HG02981 (cell line): Measurements from ENCODE around the gene PCDHGC3.

Source experiments
- ATAC-seq: cut with Tn5 transposase; IDR thresholded peaks from one replicate; pipeline ENCODE4 v1.9.1; 2021; ENCODE audit warnings: mild to moderate bottlenecking, moderate library complexity; ENCODE audit not compliant: unreplicated experiment

PCDHGC3 gene

DNA sequence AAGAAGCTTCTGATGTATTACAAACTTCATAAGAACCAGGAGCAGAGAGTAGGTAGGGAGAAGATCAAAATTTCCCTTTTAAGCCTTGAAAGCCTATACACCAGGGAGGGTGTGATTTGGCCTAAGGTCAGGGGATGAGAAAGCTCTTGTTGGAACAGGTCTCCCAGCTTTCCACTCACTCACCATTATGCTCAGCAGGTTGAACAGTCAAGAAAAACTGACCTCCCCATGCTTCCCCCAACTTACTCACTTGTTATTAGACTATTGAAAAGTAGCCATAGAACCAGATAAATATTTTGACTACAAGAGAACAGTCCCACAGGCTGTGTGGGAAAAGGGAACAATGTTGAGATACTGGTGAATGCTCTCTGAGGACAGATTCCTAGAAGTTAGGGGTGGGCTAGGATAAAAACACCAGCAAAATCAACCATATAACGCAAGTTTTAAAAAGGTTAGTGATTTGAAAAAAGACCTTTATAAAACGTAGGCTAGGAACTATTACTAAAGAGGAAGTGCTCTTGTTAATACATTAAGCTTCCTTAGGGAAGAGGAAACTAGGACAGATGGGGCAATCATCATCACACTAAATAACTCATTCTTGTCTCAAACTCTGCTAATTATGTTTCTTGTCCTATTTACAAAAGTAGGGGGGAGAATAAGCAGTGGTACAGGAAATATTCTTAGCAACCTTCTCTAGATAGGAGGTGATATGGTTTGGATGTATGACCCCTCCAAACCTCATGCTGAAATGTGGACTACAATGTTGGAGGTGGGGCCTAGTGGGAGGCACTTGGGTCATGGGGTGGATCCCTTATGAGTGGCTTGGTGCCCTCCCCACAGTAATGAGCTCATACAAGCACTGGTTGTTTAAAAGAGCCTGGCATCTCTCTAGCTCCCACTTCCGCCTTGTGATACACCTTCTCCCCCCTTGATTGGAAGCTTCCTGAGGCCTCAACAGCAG, 44.1 kb downstream of the PCDHGC3 start:
- no peak for ATAC-seq

DNA sequence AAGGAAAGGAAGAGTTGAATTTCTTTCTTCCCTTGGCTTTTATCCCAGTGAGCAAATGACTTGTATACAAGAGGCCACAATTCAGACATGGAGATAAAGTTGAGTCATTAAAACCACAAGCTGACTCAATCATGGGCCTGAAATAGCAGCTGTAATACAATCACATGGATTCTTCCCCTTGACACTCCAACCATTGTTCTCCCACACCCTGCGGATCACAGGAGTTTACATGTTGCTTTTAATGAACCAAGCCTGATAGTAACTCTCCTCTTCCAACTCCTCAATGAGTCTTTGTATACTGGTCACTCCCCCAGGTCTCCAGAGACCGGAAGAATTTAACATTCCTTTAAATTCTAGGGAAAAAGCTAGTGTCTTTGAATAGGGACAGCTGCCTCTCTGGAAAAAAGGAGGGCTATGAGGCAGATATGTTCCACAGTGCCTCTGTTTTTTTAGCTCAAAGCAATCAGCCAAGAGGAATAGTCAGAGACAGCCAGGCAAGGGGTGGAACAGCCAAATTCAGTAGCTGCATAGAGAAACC, 45.5 kb downstream of the PCDHGC3 start:
- ATAC-seq, result no peak

DNA sequence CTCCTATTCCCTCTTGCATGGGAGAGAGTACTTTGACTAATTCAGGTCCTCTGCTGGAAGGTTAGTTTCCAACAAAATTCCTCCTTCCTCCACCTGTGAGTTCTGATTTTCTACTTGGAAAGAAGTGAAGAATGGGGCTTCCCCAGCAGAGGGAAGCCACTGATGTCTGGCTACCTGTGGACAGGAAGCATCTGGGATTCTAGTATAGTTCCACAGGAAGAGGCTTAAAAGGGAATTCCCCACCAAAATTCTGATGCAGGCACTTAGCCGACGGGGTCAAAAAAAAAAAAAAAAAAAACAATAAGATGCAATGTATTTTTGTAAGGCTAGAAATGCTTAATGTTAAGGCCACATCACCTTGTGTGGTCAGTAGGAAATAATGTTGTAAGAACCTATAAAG, 46.5 kb downstream of the PCDHGC3 start:
- ATAC-seq, result no peak

DNA sequence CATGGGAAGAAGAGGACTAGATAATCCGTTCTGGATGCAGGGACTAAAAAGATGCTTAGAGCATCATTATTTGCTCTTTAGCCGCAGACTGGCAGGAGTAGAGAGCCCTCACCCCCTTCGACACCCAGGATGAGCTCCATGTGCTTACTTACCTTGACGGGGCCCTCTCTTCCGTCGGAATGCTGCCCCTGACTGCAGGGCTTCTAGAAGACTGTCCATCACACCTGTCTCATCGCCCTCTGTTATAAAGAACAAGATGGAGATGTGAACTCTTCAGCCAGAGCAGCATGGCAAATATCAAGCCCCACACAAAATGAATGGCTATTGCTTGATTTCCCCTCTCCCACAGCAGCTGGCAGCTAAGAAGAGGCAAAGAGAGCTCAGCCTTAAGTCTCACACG, 48.2 kb downstream of the PCDHGC3 start:
- ATAC-seq, result no peak

DNA sequence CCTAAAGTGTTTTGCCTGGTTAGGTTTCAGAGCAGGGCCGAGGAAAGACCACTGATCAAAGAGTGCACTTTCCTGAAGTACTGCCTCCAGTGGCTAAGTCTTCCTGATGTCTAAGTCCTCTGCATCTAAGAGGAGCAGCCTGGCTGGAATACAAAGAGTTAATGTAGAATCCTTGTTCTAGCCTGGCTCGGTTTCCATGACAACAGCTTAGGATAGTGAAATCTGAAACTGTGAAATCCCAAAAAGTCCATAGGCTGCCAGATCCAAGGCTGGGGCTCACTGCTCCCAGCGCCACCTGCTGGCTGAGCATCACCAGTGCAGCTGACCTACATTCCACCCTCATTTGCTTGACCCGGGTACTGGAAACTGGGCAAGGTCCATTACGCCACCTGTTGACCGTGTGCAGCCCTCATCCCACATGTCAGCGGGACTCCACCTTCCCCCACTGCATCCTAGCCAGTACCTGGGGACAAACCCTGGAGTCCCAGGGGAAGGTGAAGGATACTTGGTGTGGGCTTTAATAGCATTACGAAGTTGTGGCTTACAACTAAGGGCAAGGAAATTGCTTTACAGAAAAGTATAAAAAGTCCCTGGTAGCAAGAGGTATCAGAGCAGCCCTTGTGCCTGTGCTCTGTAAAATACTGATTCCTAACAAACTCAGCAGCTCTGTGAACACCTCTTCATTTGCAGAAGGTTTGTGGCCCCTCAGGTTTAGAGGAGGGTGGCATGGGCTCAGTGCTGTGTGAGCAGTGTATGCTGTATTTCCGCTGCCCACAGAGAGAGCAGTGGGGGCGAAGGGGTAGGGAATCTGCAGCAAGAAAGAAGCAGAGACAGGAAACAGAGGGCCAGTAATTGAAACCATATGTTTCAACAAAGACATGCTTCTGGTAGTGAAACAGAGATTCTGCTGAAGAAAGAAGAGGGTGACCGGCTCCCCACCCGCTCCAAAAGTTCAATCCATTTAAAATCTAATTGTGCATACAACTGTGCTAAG, 49.1 kb downstream of the PCDHGC3 start:
- peak; percentile 61 for ATAC-seq

DNA sequence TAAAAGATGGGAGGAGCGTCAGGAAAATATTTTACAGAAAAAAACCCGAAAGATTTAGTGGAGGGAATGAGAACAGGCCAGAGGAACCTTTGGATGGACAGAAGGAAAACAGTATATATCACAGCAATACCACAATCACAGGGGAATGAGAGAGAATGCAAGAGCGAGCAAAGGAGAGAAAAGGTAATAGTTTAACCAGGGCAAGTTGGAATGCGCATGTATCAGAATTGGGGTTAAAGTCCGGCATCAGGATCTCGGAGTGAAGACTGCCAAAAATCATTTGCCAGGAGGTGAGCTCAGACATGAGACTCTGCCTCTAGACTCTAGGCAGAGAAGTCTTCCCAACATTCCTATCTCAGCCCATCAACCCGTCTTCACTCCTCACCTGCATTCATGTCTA, 49.9 kb downstream of the PCDHGC3 start:
- no peak for ATAC-seq

DNA sequence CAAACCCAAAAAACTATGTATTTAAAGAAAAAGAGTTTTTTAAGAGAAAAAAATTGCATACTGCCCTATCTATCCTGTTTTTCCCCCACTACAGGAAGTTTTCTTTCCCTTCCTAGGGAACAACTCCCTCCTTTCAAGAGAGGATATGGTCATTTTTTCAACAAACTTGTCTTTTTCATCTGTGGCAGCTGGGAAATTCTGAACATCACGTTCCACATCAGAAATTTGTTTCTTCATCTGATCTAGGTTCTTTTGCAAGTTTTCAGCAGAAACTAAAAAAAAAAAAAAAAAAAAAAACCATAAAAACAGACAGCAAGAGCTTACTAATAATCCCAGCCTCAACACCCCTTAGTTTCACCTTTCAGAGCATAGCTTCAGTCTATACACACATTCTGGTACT, 51.7 kb downstream of the PCDHGC3 start:
- ATAC-seq, result no peak
